ENCODE measurements around the gene KCNQ2.
A peak's percentile ranks its signal among the peaks of the same experiment; 100 is the strongest.

Gene KCNQ2

GRCh38 chr20:63434599-63435378 lies 37.7 kb downstream of the KCNQ2 start:
- DNase-seq (ENCODE audit: low read depth) = peak; percentile 70

- no peak for DNase-seq (ENCODE audit: low read depth)
Observed at GRCh38 chr20:63433756-63434531, 38.5 kb downstream of the KCNQ2 start.

- DNase-seq (ENCODE audit: low read depth) = no peak
Observed at GRCh38 chr20:63433351-63433750, 39.1 kb downstream of the KCNQ2 start.

GRCh38 chr20:63432577-63433325 lies 39.7 kb downstream of the KCNQ2 start:
- no peak for DNase-seq (ENCODE audit: low read depth)

- DNase-seq (ENCODE audit: low read depth) = no peak
Observed at GRCh38 chr20:63431944-63432343, 40.5 kb downstream of the KCNQ2 start.

- no peak for DNase-seq (ENCODE audit: low read depth)
Observed at GRCh38 chr20:63430891-63431290, 41.6 kb downstream of the KCNQ2 start.

- DNase-seq (ENCODE audit: low read depth) = no peak
Observed at GRCh38 chr20:63429992-63430391, 42.5 kb downstream of the KCNQ2 start.

- no peak for DNase-seq (ENCODE audit: low read depth)
Observed at GRCh38 chr20:63428906-63429575, 43.4 kb downstream of the KCNQ2 start.

- DNase-seq (ENCODE audit: low read depth) = no peak
Observed at GRCh38 chr20:63427724-63428330, 44.6 kb downstream of the KCNQ2 start.

- no peak for DNase-seq (ENCODE audit: low read depth)
Observed at GRCh38 chr20:63427206-63427605, 45.2 kb downstream of the KCNQ2 start.

- DNase-seq (ENCODE audit: low read depth) = no peak
Observed at GRCh38 chr20:63425846-63426485, 46.5 kb downstream of the KCNQ2 start.

- no peak for DNase-seq (ENCODE audit: low read depth)
Observed at GRCh38 chr20:63424613-63425012, 47.8 kb downstream of the KCNQ2 start.

GRCh38 chr20:63423751-63424150 lies 48.7 kb downstream of the KCNQ2 start:
- DNase-seq (ENCODE audit: low read depth) = no peak

- DNase-seq (ENCODE audit: low read depth) = no peak
Observed at GRCh38 chr20:63422653-63423052, 49.8 kb downstream of the KCNQ2 start.

GRCh38 chr20:63421913-63422312 lies 50.5 kb downstream of the KCNQ2 start:
- DNase-seq (ENCODE audit: low read depth) = no peak

- DNase-seq (ENCODE audit: low read depth) = no peak
Observed at GRCh38 chr20:63421094-63421692, 51.3 kb downstream of the KCNQ2 start.

- no peak for DNase-seq (ENCODE audit: low read depth)
Observed at GRCh38 chr20:63420359-63421093, 51.9 kb downstream of the KCNQ2 start.

GRCh38 chr20:63419299-63419698 lies 53.2 kb downstream of the KCNQ2 start:
- no peak for DNase-seq (ENCODE audit: low read depth)

- DNase-seq (ENCODE audit: low read depth) = no peak
Observed at GRCh38 chr20:63418617-63419016, 53.8 kb downstream of the KCNQ2 start.

GRCh38 chr20:63417738-63418120 lies 54.7 kb downstream of the KCNQ2 start:
- no peak for DNase-seq (ENCODE audit: low read depth)
